Transverse colon (tissue), 4 donors: ENCODE data around the gene GPR34.

Experiments
- CTCF ChIP-seq, 5 experiments: fragments of 200-600 bp in 3 of 5; fragments of 450-650 bp in 2 of 5; sonication (generic) in 3 of 5; IDR thresholded peaks; 1 replicate in 2 of 5; 2 replicates in 3 of 5; pipeline ENCODE4 v1.5.1; 2016 to 2017; ENCODE audit warnings: antibody characterized with exemption in 5 of 5, inconsistent platforms in 3 of 5, mild to moderate bottlenecking in 2 of 5, moderate library complexity in 1 of 5
- EP300 ChIP-seq: sonication (generic); formaldehyde crosslinking; IDR thresholded peaks from one replicate; pipeline ENCODE4 v1.6.1; 2017; ENCODE audit warnings: antibody characterized with exemption, low read depth
- POLR2AphosphoS5 ChIP-seq, 3 donors: sonication (generic); formaldehyde crosslinking; IDR thresholded peaks; one replicate each; pipeline ENCODE4 v1.6.1; 2016; ENCODE audit warnings: antibody characterized with exemption in 3 of 3

DNA sequence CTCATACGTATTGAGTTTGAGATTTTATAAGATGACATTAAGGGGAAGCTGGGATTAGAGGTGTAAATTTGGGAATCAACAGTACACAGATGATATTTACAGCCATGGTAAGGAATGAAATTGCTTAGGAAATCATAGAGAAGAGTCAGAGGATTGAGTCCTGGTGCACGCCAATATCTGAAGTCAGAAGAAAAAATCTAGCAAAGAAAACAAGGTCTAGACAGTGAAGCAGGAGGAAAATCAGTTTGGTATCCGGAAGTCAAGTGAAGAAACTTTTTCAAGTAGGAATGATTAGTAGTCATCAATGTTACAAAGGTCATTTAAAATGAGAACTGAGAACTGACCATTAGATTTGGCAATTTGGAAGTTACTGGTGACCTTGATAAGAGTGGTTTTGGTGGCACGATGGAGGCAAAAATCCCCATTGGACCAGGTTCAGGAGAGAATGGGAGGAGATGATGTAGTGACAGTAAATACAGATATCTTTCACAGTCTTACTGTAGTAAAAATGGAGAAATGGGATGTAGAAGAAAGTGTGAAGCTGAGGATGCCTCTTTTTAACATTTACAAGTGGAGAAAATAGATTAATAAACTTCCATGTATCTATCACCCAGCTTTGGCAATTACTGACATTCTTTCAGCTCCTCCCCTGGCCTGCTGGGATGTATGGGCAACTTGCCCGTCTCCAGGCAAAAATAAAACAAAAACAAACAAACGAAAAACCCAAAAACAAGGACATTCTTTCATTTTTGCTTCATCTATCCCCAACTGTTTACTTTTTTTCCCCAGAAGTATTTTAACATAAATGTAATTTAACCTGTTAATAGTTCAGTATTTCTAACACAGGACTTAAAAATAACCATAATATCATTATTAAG is 11.4 kb upstream of the GPR34 start:
- TF ChIP-seq CTCF (IDR thresholded peaks at IDR 0.05) (no peak), EP300 (no peak), POLR2AphosphoS5 (IDR thresholded peaks at IDR 0.05) (no peak)
